ENCODE measurements around the gene APLF.
A peak's percentile ranks its signal among the peaks of the same experiment; 100 is the strongest.

APLF gene

GRCh38 chr2:68467077-68467960, at the start of gene APLF, which contains the start of gene FBXO48:
APLF (plus strand) TSS chr2:68467585; CDS start chr2:68467732, 147 bp downstream.
FBXO48 (minus strand) TSS chr2:68467294; CDS start chr2:68465145, 2,149 bp downstream.
- H2AFZ ChIP-seq (ENCODE audit: low read depth, low read length, severe bottlenecking): peak within 1 kb of the TSS; percentile 98
- no peaks in the 10 kb centered on the region for H3K9me3 ChIP-seq (ENCODE audit: insufficient read depth, low read length)
- TF ChIP-seq CTCF (IDR thresholded peaks at IDR 0.05; ENCODE audit: insufficient read depth, low read length, poor library complexity, severe bottlenecking) (no peak), EZH2phosphoT487 (conservative IDR thresholded peaks at IDR 0.05; ENCODE audit: low read length) (no peak)
- H3K36me3 ChIP-seq (ENCODE audit: low read length): no peaks in the 10 kb centered on the region
- H3K9ac ChIP-seq (ENCODE audit: low read length): peak within 1 kb of the TSS; percentile 89
- no peaks in the 10 kb centered on the region for H4K20me1 ChIP-seq (ENCODE audit: low read depth, low read length)
- H3K4me3 ChIP-seq (ENCODE audit: insufficient read depth, low read length, poor library complexity, severe bottlenecking): peak within 1 kb of the TSS; percentile 97
- H3F3A ChIP-seq (ENCODE audit: insufficient read depth): peaks cover 16% of the 10 kb centered on the region
- H3K9me2 ChIP-seq (replicated peaks; ENCODE audit: insufficient read depth, low read length): no peaks in the 10 kb centered on the region
- no peaks in the 10 kb centered on the region for H3K79me2 ChIP-seq (ENCODE audit: insufficient read depth, low read length)
- peak within 1 kb of the TSS; percentile 26; the same call in 1 of the 2 replicates for H3K27ac ChIP-seq (ENCODE audit: low read depth, low read length)
- H3K27me3 ChIP-seq (ENCODE audit: low read length): no peaks in the 10 kb centered on the region
- peak within 1 kb of the TSS; percentile 100 for H3K4me2 ChIP-seq (ENCODE audit: low read depth, low read length, poor library complexity, severe bottlenecking)

- Histone ChIP-seq H3K79me2 (ENCODE audit: insufficient read depth, low read length) (no peaks in the 10 kb centered on the region), H3K4me2 (ENCODE audit: low read depth, low read length, poor library complexity, severe bottlenecking) (no peak overlapping the region), H3K36me3 (ENCODE audit: low read length) (no peaks in the 10 kb centered on the region), H3K27ac (ENCODE audit: low read depth, low read length) (0 out of 2 replicates have a peak overlapping the region, but pooled peaks have one; percentile 3), H3K27me3 (ENCODE audit: low read length) (no peaks in the 10 kb centered on the region), H2AFZ (ENCODE audit: low read depth, low read length, severe bottlenecking) (no peak overlapping the region), H3K9ac (ENCODE audit: low read length) (no peak overlapping the region), H3K9me2 (replicated peaks; ENCODE audit: insufficient read depth, low read length) (no peaks in the 10 kb centered on the region), H3F3A (ENCODE audit: insufficient read depth) (no peaks in the 10 kb centered on the region), H3K4me3 (ENCODE audit: insufficient read depth, low read length, poor library complexity, severe bottlenecking) (no peak overlapping the region), H4K20me1 (ENCODE audit: low read depth, low read length) (no peaks in the 10 kb centered on the region), H3K9me3 (ENCODE audit: insufficient read depth, low read length) (no peaks in the 10 kb centered on the region)
- TF ChIP-seq CTCF (IDR thresholded peaks at IDR 0.05; ENCODE audit: insufficient read depth, low read length, poor library complexity, severe bottlenecking) (no peak), EZH2phosphoT487 (conservative IDR thresholded peaks at IDR 0.05; ENCODE audit: low read length) (no peak)
These were observed 49.5 kb upstream of the APLF start for GRCh38 chr2:68417926-68418325.

- no peak overlapping the region for H3K9ac ChIP-seq (ENCODE audit: low read length)
- no peak overlapping the region for H3K27ac ChIP-seq (ENCODE audit: low read depth, low read length)
- no peaks in the 10 kb centered on the region for H3F3A ChIP-seq (ENCODE audit: insufficient read depth)
- H4K20me1 ChIP-seq (ENCODE audit: low read depth, low read length): no peaks in the 10 kb centered on the region
- TF ChIP-seq EZH2phosphoT487 (conservative IDR thresholded peaks at IDR 0.05; ENCODE audit: low read length) (no peak), CTCF (IDR thresholded peaks at IDR 0.05; ENCODE audit: insufficient read depth, low read length, poor library complexity, severe bottlenecking) (no peak)
- H3K27me3 ChIP-seq (ENCODE audit: low read length): no peaks in the 10 kb centered on the region
- H3K79me2 ChIP-seq (ENCODE audit: insufficient read depth, low read length): no peaks in the 10 kb centered on the region
- H2AFZ ChIP-seq (ENCODE audit: low read depth, low read length, severe bottlenecking): no peak overlapping the region
- H3K36me3 ChIP-seq (ENCODE audit: low read length): no peaks in the 10 kb centered on the region
- no peak overlapping the region for H3K4me3 ChIP-seq (ENCODE audit: insufficient read depth, low read length, poor library complexity, severe bottlenecking)
- no peak overlapping the region for H3K4me2 ChIP-seq (ENCODE audit: low read depth, low read length, poor library complexity, severe bottlenecking)
- no peaks in the 10 kb centered on the region for H3K9me3 ChIP-seq (ENCODE audit: insufficient read depth, low read length)
- H3K9me2 ChIP-seq (replicated peaks; ENCODE audit: insufficient read depth, low read length): no peaks in the 10 kb centered on the region
These were observed 49.0 kb upstream of the APLF start for GRCh38 chr2:68418419-68418818.
